Esophagus squamous epithelium (tissue), 4 donors: ENCODE results near the gene RGR.

Experiments
- CTCF ChIP-seq, 6 experiments: fragments of 450-650 bp in 4 of 6; fragments of 200-600 bp in 2 of 6; sonication (generic) in 2 of 6; IDR thresholded peaks; one replicate each; pipeline ENCODE4 v1.5.1; 2016 to 2019; ENCODE audit warnings: antibody characterized with exemption in 6 of 6, mild to moderate bottlenecking in 4 of 6, moderate library complexity in 4 of 6
- POLR2A ChIP-seq, 4 donors: fragments of 450-650 bp; IDR thresholded peaks; one replicate each; pipeline ENCODE4 v1.6.1; 2017; ENCODE audit warnings: antibody characterized with exemption in 4 of 4, mild to moderate bottlenecking in 4 of 4, moderate library complexity in 3 of 4

DNA sequence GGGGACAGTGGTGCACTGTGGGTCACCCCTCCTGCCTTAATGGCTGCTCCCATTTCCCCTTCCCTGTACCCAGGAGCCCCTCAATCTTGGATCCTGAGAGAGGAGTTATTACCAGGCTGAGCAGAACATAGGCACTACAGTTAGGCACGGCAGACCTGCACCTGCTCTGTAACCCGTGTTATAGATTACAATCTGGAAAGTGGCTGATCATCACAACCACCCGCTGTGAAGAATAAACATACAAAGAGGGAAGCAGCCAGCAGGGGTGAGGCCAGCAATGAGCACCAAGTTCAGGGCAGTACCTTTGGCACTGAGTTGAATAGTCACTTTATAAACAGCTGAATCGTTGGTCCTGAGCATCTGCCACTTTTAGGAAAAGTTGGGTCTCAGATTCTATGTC lies 48.8 kb upstream of the RGR start:
- TF ChIP-seq CTCF (IDR thresholded peaks at IDR 0.05): no peak
- TF ChIP-seq POLR2A (IDR thresholded peaks at IDR 0.05): no peak
